ENCODE measurements around the gene BRD9. TPM values are rescaled to one million over a fixed set of nuclear protein-coding genes. Genes with fewer than 3 reads are reported as not detected.
"Not testable (repeated sequence)": the region's sequence is repeated elsewhere in the genome, so short reads cannot be mapped to it uniquely, and the experiment has no call there.

The BRD9 gene
- total RNA-seq, 1 donor from 2014 or later: 104 TPM

DNA sequence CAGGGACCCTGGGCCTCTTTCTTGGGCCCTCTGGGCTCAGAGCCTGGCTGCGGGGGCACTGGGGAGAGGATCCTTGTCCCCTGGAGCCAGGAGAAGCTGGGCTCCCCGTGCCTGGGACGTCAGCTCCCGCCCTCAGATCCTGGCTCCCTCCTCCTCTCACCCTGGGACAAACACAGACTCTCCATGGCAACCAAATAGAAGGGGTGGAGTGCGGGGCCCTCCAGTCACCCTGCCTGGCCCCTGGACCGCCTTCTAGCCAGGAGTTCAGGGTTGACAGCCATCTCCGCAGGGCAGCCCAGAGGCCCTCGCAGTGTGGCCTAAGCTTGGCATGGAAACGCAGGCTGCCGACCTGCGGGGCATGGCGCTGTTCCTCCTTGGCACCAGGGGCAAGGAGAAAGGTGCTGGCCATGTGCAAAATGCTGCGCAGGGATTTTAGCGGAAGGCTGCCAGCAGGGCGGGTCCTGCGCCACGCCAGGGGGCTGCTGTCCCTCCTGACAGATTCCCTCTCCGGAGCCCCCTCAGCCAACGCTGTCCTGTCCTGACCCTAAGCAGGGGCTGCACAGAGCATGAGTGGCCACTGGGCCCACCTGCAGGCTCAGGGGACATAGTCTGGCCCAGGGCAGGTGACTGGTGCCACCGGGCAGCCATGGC lies 42.8 kb downstream of the BRD9 start:
- peaks cover 10% of the 10 kb centered on the region for H3K27me3 Mint-ChIP-seq (ENCODE audit: unreplicated experiment)
- H3K4me1 Mint-ChIP-seq (ENCODE audit: low read depth, unreplicated experiment): peaks cover 3% of the 10 kb centered on the region
- no peak overlapping the region for H3K4me3 Mint-ChIP-seq (ENCODE audit: unreplicated experiment)
- TF ChIP-seq CTCF (IDR thresholded peaks at IDR 0.05; ENCODE audit: partially characterized antibody, unreplicated experiment): no peak
- no peak overlapping the region for H3K27ac Mint-ChIP-seq (ENCODE audit: unreplicated experiment)
- H3K36me3 Mint-ChIP-seq (ENCODE audit: unreplicated experiment): peaks cover 5% of the 10 kb centered on the region
- DNase-seq: peak; percentile 10
- H3K9me3 Mint-ChIP-seq (ENCODE audit: unreplicated experiment): peaks cover 13% of the 10 kb centered on the region

GRCh38 chr5:848671-849111 lies 43.9 kb downstream of the BRD9 start:
- Mint-ChIP-seq H3K27ac (ENCODE audit: unreplicated experiment) (no peak overlapping the region), H3K4me1 (ENCODE audit: low read depth, unreplicated experiment) (peaks cover 3% of the 10 kb centered on the region), H3K9me3 (ENCODE audit: unreplicated experiment) (peaks cover 10% of the 10 kb centered on the region), H3K4me3 (ENCODE audit: unreplicated experiment) (no peak overlapping the region), H3K36me3 (ENCODE audit: unreplicated experiment) (peaks cover 5% of the 10 kb centered on the region), H3K27me3 (ENCODE audit: unreplicated experiment) (peaks cover 10% of the 10 kb centered on the region)
- no peak for TF ChIP-seq CTCF (IDR thresholded peaks at IDR 0.05; ENCODE audit: partially characterized antibody, unreplicated experiment)
- peak; percentile 9 for DNase-seq

- Mint-ChIP-seq H3K9me3 (ENCODE audit: unreplicated experiment) (peaks cover 11% of the 10 kb centered on the region), H3K27me3 (ENCODE audit: unreplicated experiment) (peaks cover 12% of the 10 kb centered on the region)
- DNase-seq: peak; percentile 14
- H3K4me3 Mint-ChIP-seq (ENCODE audit: unreplicated experiment); H3K27ac Mint-ChIP-seq (ENCODE audit: unreplicated experiment); H3K36me3 Mint-ChIP-seq (ENCODE audit: unreplicated experiment); H3K4me1 Mint-ChIP-seq (ENCODE audit: low read depth, unreplicated experiment): not testable (repeated sequence)
These were observed 44.9 kb downstream of the BRD9 start for GRCh38 chr5:847736-848135.

DNA sequence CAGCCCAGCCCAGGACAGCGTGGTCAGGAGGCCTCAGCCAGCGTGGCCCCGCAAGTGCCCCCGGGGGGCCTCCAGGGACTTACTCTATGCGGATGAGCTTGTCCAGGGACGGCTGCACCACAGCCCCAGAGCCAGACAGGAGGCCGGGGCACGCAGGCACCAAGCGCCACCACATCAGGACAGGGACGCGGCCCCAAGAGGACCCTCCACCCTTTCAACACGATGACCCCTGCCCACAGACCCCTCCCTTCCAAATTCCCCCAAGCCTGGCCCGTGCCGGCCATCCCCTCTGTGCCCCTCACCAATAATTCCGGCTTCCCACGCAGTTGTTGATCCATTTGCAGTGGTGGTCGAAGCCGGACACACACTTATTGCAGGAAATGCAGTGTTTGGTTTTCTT lies 45.4 kb downstream of the BRD9 start:
- not testable (repeated sequence) for H3K4me3 Mint-ChIP-seq (ENCODE audit: unreplicated experiment); DNase-seq; H3K9me3 Mint-ChIP-seq (ENCODE audit: unreplicated experiment); H3K4me1 Mint-ChIP-seq (ENCODE audit: low read depth, unreplicated experiment); H3K36me3 Mint-ChIP-seq (ENCODE audit: unreplicated experiment); H3K27ac Mint-ChIP-seq (ENCODE audit: unreplicated experiment)
- peaks cover 10% of the 10 kb centered on the region for H3K27me3 Mint-ChIP-seq (ENCODE audit: unreplicated experiment)

GRCh38 chr5:846602-847091 lies 46.0 kb downstream of the BRD9 start:
- DNase-seq: peak; percentile 12
- H3K27me3 Mint-ChIP-seq (ENCODE audit: unreplicated experiment); H3K27ac Mint-ChIP-seq (ENCODE audit: unreplicated experiment); H3K4me3 Mint-ChIP-seq (ENCODE audit: unreplicated experiment); H3K4me1 Mint-ChIP-seq (ENCODE audit: low read depth, unreplicated experiment); H3K36me3 Mint-ChIP-seq (ENCODE audit: unreplicated experiment); H3K9me3 Mint-ChIP-seq (ENCODE audit: unreplicated experiment): not testable (repeated sequence)

- H3K4me1 Mint-ChIP-seq (ENCODE audit: low read depth, unreplicated experiment); H3K36me3 Mint-ChIP-seq (ENCODE audit: unreplicated experiment); H3K9me3 Mint-ChIP-seq (ENCODE audit: unreplicated experiment); H3K27me3 Mint-ChIP-seq (ENCODE audit: unreplicated experiment); H3K4me3 Mint-ChIP-seq (ENCODE audit: unreplicated experiment); H3K27ac Mint-ChIP-seq (ENCODE audit: unreplicated experiment): not testable (repeated sequence)
- DNase-seq: peak; percentile 11
These were observed 46.7 kb downstream of the BRD9 start for GRCh38 chr5:845676-846601.

DNA sequence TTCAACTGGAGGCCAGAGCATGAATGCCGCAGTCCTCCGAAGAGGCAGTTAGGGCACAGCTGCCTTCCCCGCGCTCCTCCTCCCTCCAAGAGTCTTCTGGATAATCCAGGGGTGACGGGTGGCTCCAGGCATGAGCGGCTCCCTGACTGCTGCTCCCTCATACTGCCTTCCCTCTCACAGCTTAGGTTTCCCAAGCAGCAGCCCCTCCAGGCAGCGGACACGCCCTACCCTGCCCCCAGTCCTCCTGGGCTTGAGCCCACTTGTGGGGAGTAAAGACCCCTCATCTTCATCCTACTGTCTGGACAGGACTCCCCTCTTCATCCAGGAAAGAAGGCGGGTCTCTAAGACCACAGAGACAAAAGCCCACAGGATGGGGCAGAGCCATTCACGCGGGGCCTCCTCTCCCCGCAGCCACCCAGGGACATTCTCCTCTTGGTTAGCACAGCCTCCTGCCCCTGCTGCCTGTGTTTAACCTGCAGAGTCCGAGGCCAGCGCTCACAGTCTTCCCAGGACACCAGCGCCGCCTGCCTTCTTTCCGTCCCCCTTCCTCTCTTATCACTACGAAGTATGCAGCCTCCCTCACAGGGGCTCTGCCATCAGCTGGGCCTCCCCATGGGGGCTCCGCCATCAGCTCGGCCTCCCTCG lies 47.4 kb downstream of the BRD9 start:
- not testable (repeated sequence) for H3K4me3 Mint-ChIP-seq (ENCODE audit: unreplicated experiment); H3K27me3 Mint-ChIP-seq (ENCODE audit: unreplicated experiment); H3K4me1 Mint-ChIP-seq (ENCODE audit: low read depth, unreplicated experiment); H3K36me3 Mint-ChIP-seq (ENCODE audit: unreplicated experiment); H3K9me3 Mint-ChIP-seq (ENCODE audit: unreplicated experiment)
- DNase-seq: peak; percentile 27
- peak overlapping the region; percentile 44 for H3K27ac Mint-ChIP-seq (ENCODE audit: unreplicated experiment)

GRCh38 chr5:844426-844825 lies 48.2 kb downstream of the BRD9 start:
- not testable (repeated sequence) for H3K4me3 Mint-ChIP-seq (ENCODE audit: unreplicated experiment); H3K27ac Mint-ChIP-seq (ENCODE audit: unreplicated experiment); H3K9me3 Mint-ChIP-seq (ENCODE audit: unreplicated experiment); H3K27me3 Mint-ChIP-seq (ENCODE audit: unreplicated experiment); H3K4me1 Mint-ChIP-seq (ENCODE audit: low read depth, unreplicated experiment)
- peak; percentile 13 for DNase-seq
- peaks cover 13% of the 10 kb centered on the region for H3K36me3 Mint-ChIP-seq (ENCODE audit: unreplicated experiment)

DNA sequence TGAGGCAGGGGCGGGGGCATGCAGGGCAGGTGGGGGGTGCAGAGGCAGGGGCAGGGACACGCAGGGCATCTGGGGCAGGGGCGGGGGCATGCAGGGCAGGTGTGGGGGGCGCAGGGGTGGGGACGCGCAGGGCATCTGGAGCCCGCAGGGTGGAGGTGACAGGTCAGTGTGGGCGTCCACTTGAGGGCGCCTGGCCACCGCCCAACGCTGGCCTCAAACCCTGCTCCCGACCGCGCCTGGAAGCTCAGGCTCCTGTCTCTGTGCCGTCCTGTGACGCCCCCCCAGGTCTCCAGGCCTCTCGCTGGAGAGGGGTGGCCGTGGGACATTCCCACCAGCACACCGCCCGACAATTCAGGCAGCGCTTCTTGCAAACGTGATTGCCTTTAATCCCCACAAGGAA lies 48.7 kb downstream of the BRD9 start:
- not testable (repeated sequence) for H3K27ac Mint-ChIP-seq (ENCODE audit: unreplicated experiment)

GRCh38 chr5:843371-843770 lies 49.2 kb downstream of the BRD9 start:
- H3K4me1 Mint-ChIP-seq (ENCODE audit: low read depth, unreplicated experiment); H3K9me3 Mint-ChIP-seq (ENCODE audit: unreplicated experiment); H3K27me3 Mint-ChIP-seq (ENCODE audit: unreplicated experiment); H3K4me3 Mint-ChIP-seq (ENCODE audit: unreplicated experiment); H3K27ac Mint-ChIP-seq (ENCODE audit: unreplicated experiment); DNase-seq: not testable (repeated sequence)
- peaks cover 13% of the 10 kb centered on the region for H3K36me3 Mint-ChIP-seq (ENCODE audit: unreplicated experiment)

More for the DNA sequence above, 48.7 kb downstream of the BRD9 start:
- H3K9me3 Mint-ChIP-seq (ENCODE audit: unreplicated experiment); H3K4me1 Mint-ChIP-seq (ENCODE audit: low read depth, unreplicated experiment); H3K4me3 Mint-ChIP-seq (ENCODE audit: unreplicated experiment); H3K27me3 Mint-ChIP-seq (ENCODE audit: unreplicated experiment): not testable (repeated sequence)
- H3K36me3 Mint-ChIP-seq (ENCODE audit: unreplicated experiment): peaks cover 13% of the 10 kb centered on the region
- DNase-seq: peak; percentile 34
